Stimulated activated CD8-positive, alpha-beta memory T cell treated with anti-CD3 and anti-CD28 coated beads, Interleukin-7, amount 100 ng/mL, for 4 hours (primary cell): ENCODE results near the gene IGDCC3.
A peak's percentile ranks its signal among the peaks of the same experiment; 100 is the strongest.

ENCODE experiments used
- DNase-seq, 2 donors: peaks; one replicate each; pipeline ENCODE4 v3.0.0-alpha.2; 2020; ENCODE audit warnings: low read depth in 2 of 2

The IGDCC3 gene

DNA sequence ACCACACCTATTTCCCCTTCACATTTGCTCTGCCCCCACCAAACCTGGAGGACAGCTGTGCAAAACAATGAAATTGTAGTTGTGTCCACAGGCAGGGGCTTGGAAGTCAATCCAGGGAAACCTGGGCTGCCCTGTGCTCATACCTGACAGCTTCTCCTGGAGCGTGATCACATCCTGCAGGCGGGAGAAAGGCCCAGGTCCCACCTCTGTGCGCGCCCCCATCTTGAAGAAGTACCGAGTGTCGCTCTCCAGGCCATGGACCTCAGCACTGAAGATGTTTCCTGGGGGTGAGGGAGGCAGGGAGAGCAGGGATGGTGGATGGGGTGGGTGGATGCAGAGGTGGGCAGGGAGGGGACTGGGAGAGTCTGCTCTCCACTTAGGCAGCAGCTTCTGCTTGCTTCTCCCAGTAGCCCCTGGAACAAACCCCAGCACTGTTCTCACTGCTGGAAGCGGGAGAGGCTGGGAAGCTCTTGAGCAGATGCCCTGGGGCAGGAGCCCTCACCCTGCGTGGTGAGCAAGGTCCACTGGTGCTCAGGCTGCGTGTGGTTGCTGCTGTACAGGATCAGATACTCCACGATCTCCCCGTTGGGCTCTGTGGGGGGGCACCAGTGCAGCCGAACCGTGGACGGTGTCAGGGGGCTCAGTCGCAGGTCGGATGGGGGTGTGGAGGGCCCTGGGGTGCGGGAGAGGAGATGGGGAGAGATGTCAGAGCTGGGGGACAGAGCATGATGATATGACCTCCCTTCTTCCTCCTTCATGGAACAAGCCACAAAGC, 10.7 kb upstream of the IGDCC3 start:
- no peak for DNase-seq

DNA sequence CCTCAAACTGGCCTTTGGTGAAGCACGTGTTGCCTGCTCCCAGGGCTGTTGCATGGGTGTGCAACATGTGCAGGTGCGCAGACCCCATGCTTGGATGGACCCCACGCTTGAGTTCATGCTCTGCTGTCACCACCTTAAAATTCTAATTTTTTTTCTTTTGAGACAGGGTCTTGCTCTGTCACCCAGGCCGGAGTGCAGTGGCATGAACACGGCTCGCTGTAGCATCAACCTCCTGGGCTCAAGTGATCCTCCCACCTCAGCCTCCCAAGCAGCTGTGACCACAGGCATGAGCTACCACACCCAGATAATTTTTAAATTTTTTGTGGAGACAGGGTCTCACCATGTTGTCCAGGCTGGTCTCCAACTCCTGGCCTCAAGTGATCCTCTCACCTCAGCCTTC, 9.1 kb upstream of the IGDCC3 start:
- no peak for DNase-seq

DNA sequence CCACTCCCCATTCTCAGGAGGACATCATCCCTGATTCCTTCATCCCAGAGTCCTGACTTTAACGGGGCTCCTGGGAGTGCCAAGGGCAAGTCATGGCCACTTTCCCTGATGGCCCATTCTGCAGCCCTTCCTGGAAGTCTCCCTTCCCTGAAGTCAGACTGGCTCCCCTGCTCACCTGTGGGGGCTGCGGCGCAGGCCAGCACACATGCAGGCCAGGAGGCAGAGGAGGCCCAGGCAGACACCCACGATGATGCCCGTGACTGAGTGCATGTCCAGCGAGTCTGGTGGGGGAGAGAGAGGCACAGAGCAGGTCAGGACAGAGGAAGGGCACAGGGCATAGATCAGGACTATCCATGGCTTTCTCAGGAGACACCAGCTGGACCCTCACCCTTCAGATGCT, 8.6 kb upstream of the IGDCC3 start:
- no peak for DNase-seq

DNA sequence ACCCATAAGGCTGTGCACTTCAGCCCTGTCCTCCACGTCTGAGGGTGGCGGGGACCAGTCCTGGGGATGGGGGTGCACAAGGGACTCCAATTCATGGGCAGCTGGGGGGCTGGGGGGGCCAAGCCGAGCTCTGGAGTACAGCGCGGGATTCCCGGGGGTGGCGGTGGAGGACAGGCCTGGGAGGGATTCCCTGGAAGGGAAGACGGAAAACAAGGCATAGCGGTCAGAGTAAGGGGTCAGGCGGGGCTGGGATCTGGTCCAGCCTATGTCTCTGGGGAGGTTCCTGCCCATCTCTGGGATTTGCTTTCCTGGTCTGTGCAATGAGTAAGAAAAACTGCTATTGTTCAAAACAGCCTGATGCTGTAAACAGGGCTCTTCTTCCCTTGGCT, 8.1 kb upstream of the IGDCC3 start:
- DNase-seq = no peak

DNA sequence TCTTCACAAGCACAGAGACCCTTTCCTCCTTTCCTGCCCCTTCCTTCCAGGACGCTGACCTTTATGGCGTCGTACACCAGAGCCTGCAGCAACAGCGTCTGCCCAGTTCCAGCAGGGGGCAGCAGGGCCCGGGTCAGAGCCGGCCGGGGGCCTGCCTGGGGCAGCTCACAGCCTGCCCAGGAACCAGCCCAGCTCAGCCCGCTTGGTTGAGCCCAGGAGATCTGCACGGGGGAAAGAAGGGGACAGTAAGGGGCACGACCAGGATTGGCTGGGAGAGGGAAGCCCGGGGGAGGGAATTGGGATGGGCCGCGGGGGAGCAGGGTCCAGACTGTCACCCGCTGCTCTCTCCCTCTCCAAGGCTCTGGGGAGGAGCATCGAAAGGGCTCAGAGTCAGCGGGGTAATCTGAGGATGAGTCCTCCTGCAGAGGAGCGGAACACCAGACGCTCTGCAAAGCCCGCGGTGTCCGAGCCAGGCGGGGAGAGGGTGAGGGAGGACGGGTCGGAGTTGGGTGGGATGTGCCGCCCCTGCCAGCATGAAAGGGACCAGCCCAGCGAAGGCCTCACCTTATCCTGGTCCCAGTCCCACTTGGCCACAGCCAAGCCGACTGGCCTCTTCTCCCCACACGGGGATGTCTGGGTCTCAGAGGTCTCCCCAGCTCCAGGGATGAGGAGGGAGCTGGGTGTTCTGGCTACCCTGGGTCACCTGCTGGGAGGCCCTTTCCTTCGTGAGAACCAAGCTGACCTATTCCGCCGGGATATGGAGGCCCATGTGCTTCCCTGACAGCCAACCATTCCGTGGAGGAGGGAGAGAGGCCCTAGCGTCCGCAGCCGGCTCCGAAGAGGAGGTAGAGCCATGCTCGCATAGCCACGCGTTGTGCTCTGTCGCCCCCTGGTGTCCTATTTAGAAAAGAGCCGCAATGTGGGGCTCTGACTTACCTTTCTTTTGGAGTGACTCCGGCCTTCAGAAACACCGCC, 7.4 kb upstream of the IGDCC3 start:
- peak; percentile 69 to 70 for DNase-seq

DNA sequence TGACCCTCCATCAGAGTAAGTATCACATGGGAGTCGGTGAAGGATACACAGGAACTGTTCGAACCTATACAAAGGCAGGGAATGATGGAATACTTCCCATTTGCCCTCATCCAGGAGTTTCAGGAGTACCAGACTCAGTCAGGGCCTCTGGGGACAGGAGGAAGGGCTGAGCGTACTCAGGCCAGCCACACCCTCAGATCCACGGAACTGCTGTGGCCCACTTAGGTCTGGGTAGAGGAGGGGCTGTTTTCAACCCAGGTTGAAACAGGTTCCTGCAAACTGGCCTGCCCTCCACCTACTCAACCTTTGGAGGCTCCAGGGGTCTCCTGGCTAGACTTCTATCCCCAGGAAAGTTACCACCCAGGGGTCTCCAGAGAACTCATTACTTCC, 6.7 kb upstream of the IGDCC3 start:
- no peak for DNase-seq

DNA sequence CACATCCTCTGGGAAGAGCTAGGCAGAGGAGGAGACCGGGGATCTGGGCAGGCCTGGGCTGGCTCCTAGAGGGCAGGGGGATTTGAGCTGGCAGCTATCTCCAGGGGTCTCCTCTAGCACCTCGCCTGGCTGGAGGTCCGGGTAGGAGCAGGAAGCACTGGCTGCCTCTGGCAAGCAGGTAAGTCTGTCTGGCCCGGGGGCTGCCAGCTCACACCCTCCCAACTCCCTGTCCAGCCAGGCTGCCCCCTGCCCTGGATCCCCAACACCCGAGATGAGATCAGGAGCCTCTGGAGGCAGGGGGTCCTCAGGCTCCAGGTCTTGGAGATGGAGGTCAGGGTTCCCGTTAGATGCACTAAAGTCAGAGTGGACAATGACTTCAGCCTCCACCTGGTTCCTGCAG, 6.2 kb upstream of the IGDCC3 start:
- DNase-seq = no peak

DNA sequence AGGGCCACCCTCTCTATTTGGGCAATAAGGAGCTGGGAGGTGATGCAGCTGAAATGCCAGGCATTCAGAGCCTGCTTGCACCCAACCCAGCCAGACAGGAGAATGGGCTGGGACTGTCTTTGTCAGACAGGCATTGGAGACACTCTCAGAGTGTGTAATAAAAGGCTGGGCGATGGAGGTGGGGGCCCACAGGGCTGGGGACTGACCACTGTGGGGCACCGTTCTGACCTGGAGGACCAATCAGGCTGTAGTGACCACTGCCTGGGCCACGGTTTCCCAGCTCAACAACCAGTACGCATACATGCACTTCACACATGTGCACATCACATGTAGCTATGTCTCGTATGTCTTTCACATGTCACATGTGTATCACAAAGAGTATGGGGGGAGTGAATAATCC, 5.7 kb upstream of the IGDCC3 start:
- DNase-seq = no peak

DNA sequence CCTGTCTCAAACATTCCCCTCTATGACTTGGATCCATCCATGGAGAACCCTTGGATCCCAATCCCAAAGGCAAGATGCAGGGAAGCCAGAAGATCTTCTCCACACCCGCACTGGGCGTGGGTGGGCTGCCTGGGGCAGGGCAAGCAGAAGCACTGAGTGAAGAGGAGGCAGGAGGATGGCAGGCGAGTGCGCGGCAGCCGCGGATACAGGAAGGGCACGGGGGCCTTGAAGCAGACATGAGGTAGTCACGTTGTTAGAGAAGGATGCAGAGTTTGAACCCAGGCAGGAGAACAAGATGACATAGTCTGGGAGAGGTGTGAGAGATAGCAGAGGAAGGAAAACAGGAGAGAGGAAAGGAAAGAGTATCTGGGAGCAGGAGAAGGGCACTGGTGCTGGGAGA, 5.1 kb upstream of the IGDCC3 start:
- DNase-seq = no peak

DNA sequence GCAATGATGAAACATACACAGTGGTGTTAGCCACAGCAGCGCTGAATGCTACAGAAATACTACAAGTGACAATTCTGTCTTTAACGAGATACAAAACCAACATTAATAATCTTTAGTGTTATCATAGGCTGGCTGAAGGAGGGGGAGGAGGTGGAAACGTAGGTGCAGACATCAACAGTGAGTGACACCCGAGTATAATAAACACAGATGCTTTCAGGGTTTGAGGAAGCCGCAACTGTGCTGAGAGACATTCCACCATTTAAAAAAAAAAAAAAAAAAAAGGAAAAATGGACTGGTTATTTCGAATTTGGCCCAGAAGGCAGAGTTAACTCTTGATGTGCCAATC, 4.3 kb upstream of the IGDCC3 start:
- no peak for DNase-seq

DNA sequence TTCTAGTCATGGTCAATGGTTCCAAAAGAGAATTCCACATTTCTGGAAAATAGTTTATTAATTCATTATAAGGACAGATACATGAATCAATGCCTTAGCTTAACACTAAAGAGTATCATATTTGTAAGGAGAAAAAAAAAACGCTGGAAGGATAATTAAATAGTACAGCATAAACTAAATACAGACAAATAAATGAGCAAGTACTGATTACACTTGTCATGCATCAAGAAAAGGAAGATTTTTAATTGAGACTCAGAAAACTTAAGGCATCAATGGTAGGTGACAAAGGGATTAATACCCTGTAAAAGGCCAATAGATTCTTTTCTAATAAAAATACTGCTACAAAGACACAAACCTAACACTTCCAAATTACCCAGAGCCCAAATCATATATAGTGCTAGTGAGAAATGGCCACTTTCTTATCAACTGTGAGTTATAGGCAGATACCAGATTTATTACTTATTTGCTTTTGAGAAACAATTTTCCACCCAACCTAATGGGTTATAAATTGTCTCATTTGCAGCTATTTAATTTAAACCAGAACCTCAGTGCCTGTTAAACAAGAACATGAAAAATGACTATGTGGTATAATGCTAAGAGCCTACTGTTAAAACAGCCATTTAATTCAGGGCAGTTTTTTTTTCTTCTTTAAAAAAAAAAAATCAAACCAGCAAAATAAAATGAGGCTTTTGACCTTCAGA, 3.8 kb upstream of the IGDCC3 start:
- DNase-seq = no peak

DNA sequence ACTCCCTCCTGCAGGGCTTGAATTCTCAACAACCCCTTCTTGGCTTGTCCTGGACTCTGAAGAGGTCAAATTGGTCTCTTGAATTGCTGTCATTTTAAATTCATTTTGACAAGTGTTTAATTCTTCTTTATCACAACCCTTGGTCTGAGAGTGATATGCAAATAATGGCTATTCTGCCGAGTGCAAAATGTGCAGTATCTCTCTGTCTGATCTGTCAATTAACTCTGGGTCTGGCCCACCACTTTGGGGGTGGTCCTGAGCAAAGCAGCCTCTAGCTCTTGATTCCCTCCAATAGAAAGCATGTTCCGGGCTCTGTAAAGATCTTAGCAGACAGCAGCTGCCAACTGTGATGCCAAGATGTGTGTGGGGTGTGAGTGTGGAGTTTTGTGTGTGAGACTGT, 2.2 kb upstream of the IGDCC3 start:
- DNase-seq = no peak

DNA sequence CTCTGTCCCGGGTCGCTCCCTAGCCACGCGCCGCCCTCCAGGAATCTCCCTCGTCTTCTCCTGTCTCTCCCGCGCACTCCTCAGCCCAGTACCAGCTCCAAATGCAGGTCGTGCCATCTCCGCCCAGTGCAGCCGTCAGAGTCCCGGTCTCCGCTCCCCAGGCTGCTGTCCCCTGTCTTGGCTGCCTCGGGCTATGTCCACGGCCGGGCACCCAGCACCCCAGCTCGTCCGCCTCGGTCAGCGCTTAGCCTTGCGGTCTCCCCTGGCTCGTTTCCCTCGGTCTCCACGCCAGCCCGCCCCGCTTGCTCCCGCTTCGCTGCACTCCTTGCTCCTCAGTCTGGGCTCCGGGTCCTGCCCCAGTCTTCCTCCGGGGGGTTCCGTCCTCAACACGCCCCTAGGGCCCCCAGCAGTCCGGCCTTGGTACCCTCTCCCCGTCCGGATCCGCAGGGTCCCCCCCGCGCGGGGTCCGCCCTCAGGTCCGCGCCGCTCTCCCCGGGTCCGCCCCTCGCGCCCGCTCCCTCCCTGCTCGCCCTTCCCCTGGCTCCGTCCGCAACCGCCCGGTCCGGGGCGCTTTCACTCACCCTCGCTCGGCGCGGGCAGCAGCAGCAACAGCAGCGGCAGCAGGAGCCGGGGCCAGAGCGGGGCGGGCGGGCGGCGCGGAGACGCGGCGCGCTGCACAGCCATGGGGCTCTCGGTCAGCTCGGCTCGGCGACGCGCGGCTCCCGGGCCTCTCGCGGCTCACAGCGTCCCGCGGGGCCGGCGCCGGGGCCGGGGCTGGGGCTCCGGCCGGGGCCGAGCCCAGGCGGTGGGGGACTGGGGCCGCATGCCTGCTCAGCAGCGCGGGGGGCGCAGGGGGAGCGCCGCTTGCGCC, 462 bp downstream of the IGDCC3 start:
- DNase-seq = no peak

DNA sequence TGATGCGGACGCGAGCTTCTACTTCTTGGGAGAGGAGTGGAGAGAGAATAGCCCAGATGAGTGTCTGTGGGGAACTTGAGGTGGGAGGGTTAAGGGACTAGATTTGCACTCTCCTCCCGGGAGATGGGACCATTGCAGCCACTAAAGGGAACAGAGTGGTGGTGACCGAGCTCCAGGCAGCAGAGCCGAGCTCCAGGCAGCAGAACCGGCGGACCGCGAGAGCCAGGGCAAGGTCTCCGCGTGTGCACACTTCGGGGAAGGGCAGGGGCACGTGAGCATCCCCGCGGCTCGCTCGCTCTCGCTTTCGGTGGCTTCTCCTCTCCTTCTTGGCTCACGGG, 1.1 kb downstream of the IGDCC3 start:
- DNase-seq = no peak

DNA sequence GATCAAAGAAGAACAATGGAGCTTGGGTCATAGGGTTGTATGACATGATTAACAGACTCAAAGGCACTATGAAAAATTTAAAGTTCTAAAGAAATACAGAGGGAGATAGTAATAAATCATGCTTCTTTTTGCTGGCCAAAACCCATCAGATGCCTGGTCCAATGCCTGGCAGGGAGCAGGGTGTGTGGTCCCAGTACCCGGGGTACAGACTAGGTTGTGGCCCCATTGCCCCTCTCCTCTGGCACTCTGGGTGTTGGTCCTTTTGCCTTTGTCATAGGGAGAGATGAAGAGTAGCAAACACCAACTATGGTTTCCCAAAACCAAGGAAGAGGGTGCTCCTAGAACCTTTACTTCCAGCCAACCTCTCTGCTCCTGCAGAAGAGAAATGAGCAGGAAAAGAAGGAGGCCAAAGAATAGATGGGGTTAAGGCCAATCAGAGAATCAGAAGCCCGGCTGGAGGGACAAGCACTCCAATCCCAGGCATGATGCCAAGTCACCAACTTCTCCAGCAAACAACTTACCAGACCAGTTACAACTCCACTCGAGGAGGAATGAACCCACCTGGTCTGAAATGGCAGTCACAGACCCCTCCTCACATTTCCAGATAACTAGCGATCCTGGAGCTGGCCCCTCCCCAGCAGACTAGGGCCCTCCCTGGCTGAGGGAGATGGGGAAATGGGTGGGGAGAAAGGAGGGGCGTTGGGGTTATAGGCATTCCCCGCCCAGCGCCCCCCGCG, 1.8 kb downstream of the IGDCC3 start:
- no peak for DNase-seq

DNA sequence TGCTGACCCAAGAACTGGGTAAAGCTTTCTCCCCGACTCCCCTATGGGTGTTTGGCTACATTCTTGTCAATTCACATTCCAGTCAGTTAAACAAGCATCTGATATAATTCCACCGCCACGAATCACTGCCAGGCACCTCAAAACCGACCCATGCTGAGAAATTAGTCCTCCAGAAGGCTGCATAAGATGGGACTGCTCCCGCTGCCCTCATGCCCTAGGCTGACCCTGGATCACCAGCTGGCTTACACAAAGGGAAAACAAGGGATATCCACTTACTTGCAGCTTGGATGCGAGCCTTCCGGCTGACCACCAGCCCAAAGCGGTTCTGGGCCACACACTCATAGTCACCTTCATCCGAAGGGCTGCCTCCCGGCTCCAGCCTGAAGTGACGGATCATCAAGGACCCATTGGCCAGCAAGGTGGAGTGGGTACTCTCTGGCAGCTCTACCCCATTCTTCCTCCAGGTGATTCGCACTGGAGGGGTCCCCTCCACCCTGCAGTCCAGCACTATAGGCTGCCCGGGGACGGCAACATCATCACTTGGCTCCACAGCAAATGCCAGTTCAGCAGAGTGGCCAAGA, 2.9 kb downstream of the IGDCC3 start:
- DNase-seq = no peak

DNA sequence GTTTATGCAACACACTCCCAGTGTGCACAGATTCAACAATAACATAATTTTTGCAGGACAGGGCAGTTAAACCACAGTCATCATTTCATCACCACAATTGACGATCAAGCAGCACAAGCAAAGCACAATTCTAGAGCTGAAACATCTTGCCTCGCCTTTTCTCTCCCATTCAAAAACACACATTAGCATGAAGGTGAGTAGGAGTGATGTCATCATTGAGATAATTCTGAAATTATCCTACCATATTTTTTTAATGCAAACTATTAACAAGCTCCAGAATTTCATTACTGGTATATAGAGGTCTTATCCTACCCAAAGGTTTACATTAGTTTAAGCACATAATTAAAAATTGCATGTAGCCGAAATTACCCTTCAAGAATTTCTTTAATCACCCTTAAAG, 3.5 kb downstream of the IGDCC3 start:
- no peak for DNase-seq

DNA sequence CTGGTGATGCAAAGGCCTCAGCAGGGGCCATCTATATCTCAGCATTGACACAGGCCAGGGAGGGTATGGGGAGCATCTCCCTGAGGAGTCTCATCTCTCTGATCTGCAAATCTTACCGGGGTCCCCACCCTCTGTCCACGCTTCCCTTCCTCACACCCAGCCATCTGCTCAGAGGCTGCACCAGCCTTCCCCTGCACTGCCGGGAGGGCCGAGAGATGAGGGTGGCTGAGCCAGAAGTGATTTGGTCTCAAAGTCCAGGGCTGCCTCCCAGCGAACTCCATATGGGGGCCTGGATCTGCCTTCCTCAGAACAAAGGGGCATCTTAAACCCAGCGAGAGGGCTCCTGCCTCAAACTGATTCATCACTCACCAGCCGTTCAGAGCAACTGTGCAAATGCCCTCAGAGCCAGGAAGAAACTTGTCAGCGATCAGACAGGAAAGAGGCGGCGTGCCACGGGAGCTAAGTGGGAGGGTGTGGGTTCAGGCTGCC, 4.6 kb downstream of the IGDCC3 start:
- no peak for DNase-seq

DNA sequence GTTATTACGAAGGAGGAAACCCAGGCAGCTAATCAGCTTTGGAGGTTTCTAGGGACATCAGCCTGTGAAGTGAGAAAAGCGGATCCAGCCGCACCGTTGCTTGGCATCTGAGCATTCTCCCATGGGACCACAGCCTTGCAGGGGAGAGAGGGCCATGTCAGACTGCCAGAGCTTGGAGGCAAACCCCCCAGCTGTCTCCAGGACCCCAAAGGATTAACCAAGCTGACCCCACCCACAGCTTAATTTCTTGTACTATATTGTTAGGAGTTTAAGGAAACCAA, 5.1 kb downstream of the IGDCC3 start:
- no peak for DNase-seq

DNA sequence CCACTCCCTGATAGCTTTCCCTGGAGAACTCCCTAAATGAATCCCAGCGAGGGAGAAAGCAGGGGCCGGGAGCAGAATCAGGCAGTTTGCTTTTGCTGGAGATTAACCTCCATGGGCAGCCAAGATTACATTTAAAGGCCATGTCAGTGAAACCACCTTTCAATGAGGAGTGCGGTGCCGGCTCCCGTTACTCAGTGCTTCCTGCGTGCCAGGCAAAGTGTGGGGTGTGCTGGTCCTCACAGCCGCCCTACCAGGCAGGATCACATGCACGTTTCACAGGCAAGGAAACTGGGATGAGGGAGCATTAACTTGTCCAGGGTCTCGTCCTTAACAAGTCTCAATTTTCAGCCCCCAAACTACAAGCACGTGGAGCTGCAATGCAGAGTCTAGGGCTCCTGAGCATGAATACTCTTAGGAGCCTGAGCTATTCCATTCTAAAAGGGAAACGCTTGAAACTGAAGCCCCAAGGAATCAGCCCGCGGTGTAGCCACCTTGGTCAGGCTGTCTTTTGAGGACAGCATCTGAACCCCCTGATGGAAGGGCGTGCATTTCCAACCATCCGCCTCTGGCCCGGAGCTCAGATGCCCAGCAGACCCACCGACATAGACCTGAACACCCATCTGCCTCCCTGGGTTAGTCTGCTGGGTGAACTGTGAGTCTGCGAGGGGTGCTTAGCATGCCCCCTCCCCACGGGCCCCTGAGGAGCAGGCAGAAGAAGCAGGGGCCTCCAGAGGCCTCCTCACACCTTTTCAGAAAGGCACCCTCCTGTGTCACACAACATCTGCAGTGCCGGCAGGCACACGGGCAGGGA, 5.6 kb downstream of the IGDCC3 start:
- no peak for DNase-seq
